A549 (cell line): ENCODE results near the gene PRXL2A. TPM values are rescaled to one million over a fixed set of nuclear protein-coding genes. Genes with fewer than 3 reads are reported as not detected.

Experiments
- ATAC-seq, 2 experiments: fragments of 200-7000 bp in 1 of 2; fragments of >200 bp in 1 of 2; cut with Nextera tagmentation in 1 of 2; cut with Tn5 transposase in 1 of 2; 3 replicates each; pipeline versions ENCODE4 v1.8.0 to v1.9.1; 2018 to 2020; ENCODE audit warnings: mild to moderate bottlenecking in 1 of 2, moderate library complexity in 1 of 2
- CTCF ChIA-PET: fragments of 300-600 bp; sonication (Branson Sonifier 250); formaldehyde crosslinking; extraction: SDS; loops from one replicate; lab custom pipeline; 2021; ENCODE audit warnings: antibody characterized with exemption, inconsistent platforms; lab: Yijun Ruan, JAX
- POLR2A ChIA-PET: fragments of 350-600 bp; formaldehyde crosslinking; extraction: SDS; loops from one replicate; lab custom pipeline; 2021; ENCODE audit warnings: antibody characterized with exemption, inconsistent platforms; lab: Yijun Ruan, JAX
- DNase-seq, 2 experiments: peaks; one replicate each; pipeline versions ENCODE4 v3.0.0 to v3.0.0-alpha.2; 2011 to 2016; ENCODE audit warnings: low read depth in 1 of 2, low spot score in 1 of 2
- FAIRE-seq: peaks from 2 replicates; lab custom pipeline; 2011; peaks lifted over from hg19 to GRCh38; lab: Jason Lieb, UNC
- H3K27ac ChIP-seq, 2 experiments: fragments of >200 bp; sonication (Bioruptor Twin); formaldehyde crosslinking; 3 replicates each; pipeline ENCODE4 v1.5.1; 2016 to 2017
- H3K4me1 ChIP-seq: fragments of >200 bp; sonication (Bioruptor Twin); formaldehyde crosslinking; 3 replicates; pipeline ENCODE4 v1.6.1; 2016
- H3K4me2 ChIP-seq: fragments of >200 bp; sonication (Bioruptor Twin); formaldehyde crosslinking; 3 replicates; pipeline ENCODE4 v1.6.1; 2016
- H3K4me3 ChIP-seq: fragments of >200 bp; sonication (Bioruptor Twin); formaldehyde crosslinking; 3 replicates; pipeline ENCODE4 v1.5.1; 2016
- H3K9me3 ChIP-seq: fragments of >200 bp; sonication (Bioruptor Twin); formaldehyde crosslinking; 3 replicates; pipeline ENCODE4 v1.6.1; 2016
- CBX2 ChIP-seq: fragments of 200-600 bp; sonication (generic); IDR thresholded peaks from 2 replicates; pipeline ENCODE4 v1.6.1; 2016; ENCODE audit warnings: low read depth, mild to moderate bottlenecking, borderline replicate concordance
- CHD4 ChIP-seq: fragments of 200-600 bp; sonication (generic); IDR thresholded peaks from 2 replicates; pipeline ENCODE4 v1.6.1; 2016; ENCODE audit warnings: antibody characterized with exemption, mild to moderate bottlenecking, borderline replicate concordance
- EHMT2 ChIP-seq: fragments of 200-600 bp; sonication (generic); IDR thresholded peaks from 2 replicates; pipeline ENCODE4 v1.6.1; 2016; ENCODE audit warnings: antibody characterized with exemption, low read depth, mild to moderate bottlenecking, moderate library complexity
- FOSL2 ChIP-seq, 2 experiments: fragments of 450-650 bp in 1 of 2; fragments of >200 bp in 1 of 2; sonication (Bioruptor Twin) in 1 of 2; formaldehyde crosslinking; IDR thresholded peaks; 2 replicates each; pipeline versions ENCODE4 v1.5.0 to v1.6.1; 2016 to 2020; ENCODE audit warnings: mild to moderate bottlenecking in 1 of 2, moderate library complexity in 1 of 2
- GATA3 ChIP-seq: IDR thresholded peaks from 2 replicates; pipeline ENCODE4 v1.6.1; 2012; ENCODE audit warnings: borderline replicate concordance
- HDAC2 ChIP-seq: fragments of 200-600 bp; sonication (generic); IDR thresholded peaks from 2 replicates; pipeline ENCODE4 v1.6.1; 2016
- MAX ChIP-seq: IDR thresholded peaks from 2 replicates; pipeline ENCODE4 v1.6.1; 2012
- MYC ChIP-seq: IDR thresholded peaks from 2 replicates; pipeline ENCODE4 v1.6.1; 2012; ENCODE audit warnings: mild to moderate bottlenecking, inconsistent platforms, low read length, improper control_type of control experiment, borderline replicate concordance
- NFE2L2 ChIP-seq: fragments of 150-350 bp; conservative IDR thresholded peaks from 2 replicates; pipeline ENCODE4 v1.6.1; 2014; ENCODE audit warnings: low read length
- NPAS2 ChIP-seq: fragments of 250-450 bp; sonication (Bioruptor Pico); IDR thresholded peaks from 2 replicates; pipeline ENCODE4 v1.8.0; 2022; ENCODE audit warnings: mild to moderate bottlenecking, moderate library complexity, borderline replicate concordance
- NR3C1 ChIP-seq: fragments of >200 bp; sonication (Bioruptor Twin); formaldehyde crosslinking; IDR thresholded peaks from 3 replicates; pipeline ENCODE4 v1.6.1; 2017
- RAD21 ChIP-seq, 2 experiments: fragments of >200 bp in 1 of 2; sonication (Bioruptor Twin) in 1 of 2; formaldehyde crosslinking in 1 of 2; IDR thresholded peaks in 1 of 2; conservative IDR thresholded peaks in 1 of 2; 2 replicates in 1 of 2; 3 replicates in 1 of 2; pipeline ENCODE4 v1.6.1; 2012 to 2018; ENCODE audit warnings: inconsistent platforms in 1 of 2
- RARB ChIP-seq: fragments of 250-450 bp; sonication (Bioruptor Pico); IDR thresholded peaks from 2 replicates; pipeline ENCODE4 v1.8.0; 2021; ENCODE audit warnings: mild to moderate bottlenecking, moderate library complexity
- RCOR1 ChIP-seq: fragments of 150-350 bp; IDR thresholded peaks from 2 replicates; pipeline ENCODE4 v1.6.1; 2014; ENCODE audit warnings: antibody characterized with exemption, low read length, low read depth
- REST ChIP-seq: fragments of 200-600 bp; sonication (generic); IDR thresholded peaks from 2 replicates; pipeline ENCODE4 v1.6.1; 2016; ENCODE audit warnings: antibody characterized with exemption, mild to moderate bottlenecking, moderate library complexity
- SMC3 ChIP-seq: fragments of >200 bp; sonication (Bioruptor Twin); formaldehyde crosslinking; IDR thresholded peaks from 3 replicates; pipeline ENCODE4 v1.6.1; 2018; ENCODE audit warnings: inconsistent platforms
- ZC3H11A ChIP-seq: fragments of 450-650 bp; IDR thresholded peaks from 2 replicates; pipeline ENCODE4 v1.6.1; 2014; ENCODE audit warnings: antibody characterized with exemption, mild to moderate bottlenecking
- ZFP36 ChIP-seq: fragments of 450-650 bp; IDR thresholded peaks from 2 replicates; pipeline ENCODE4 v1.6.1; 2014; ENCODE audit warnings: borderline replicate concordance; ENCODE audit not compliant: partially characterized antibody
- ZSCAN20 ChIP-seq: fragments of 250-450 bp; sonication (Bioruptor Pico); IDR thresholded peaks from 2 replicates; pipeline ENCODE4 v1.8.0; 2022; ENCODE audit warnings: mild to moderate bottlenecking, moderate library complexity
- WGBS: methylation state at CpG from one replicate; pipeline ENCODE4 v1.1.6; 2017; ENCODE audit errors: missing lambda C conversion rate; 5-methylcytosine and 5-hydroxymethylcytosine counted together
- polyA plus RNA-seq, 4 experiments: library from polyadenylated mRNA; depleted of rRNA in 3 of 4; stranded (reverse); fragments of >200 nt; fragmentation: RNase III in 1 of 4; extraction: RNeasy Plus Mini Kit Qiagen cat#74134 plus additional on column Dnase treatment in 1 of 4; gene quantifications; 2 replicates in 3 of 4; 3 replicates in 1 of 4; pipeline ENCODE4 v1.2.3, GENCODE V29; 2011 to 2017

Gene PRXL2A
- polyA plus RNA-seq, 2 of the 4 experiments (the other 2 are of a cell fraction) = 55.0 to 59.3 TPM

GRCh38 chr10:80412486-80412885 lies 4.1 kb downstream of the PRXL2A start:
- no peak for FAIRE-seq
- no peak overlapping the region for H3K27ac ChIP-seq
- no peak overlapping the region for H3K4me2 ChIP-seq
- no peaks in the 10 kb centered on the region for H3K9me3 ChIP-seq
- ATAC-seq = no peak
- ChIA-PET POLR2A (no interaction called here), CTCF (interaction anchor here (1.0 to 3.7 kb wide), 4 partner anchors 11 to 287 kb away, joined by 3 to 30 read pairs (median 4); no protein-coding TSS in a partner anchor)
- TF ChIP-seq ZSCAN20 (no peak), CHD4 (no peak), RCOR1 (no peak)
- DNase-seq = no peak
- WGBS = 87% methylated on average over 5 of the region's 5 CpGs
- H3K4me3 ChIP-seq = no peak overlapping the region
- H3K4me1 ChIP-seq = peaks cover 24% of the 10 kb centered on the region

DNA sequence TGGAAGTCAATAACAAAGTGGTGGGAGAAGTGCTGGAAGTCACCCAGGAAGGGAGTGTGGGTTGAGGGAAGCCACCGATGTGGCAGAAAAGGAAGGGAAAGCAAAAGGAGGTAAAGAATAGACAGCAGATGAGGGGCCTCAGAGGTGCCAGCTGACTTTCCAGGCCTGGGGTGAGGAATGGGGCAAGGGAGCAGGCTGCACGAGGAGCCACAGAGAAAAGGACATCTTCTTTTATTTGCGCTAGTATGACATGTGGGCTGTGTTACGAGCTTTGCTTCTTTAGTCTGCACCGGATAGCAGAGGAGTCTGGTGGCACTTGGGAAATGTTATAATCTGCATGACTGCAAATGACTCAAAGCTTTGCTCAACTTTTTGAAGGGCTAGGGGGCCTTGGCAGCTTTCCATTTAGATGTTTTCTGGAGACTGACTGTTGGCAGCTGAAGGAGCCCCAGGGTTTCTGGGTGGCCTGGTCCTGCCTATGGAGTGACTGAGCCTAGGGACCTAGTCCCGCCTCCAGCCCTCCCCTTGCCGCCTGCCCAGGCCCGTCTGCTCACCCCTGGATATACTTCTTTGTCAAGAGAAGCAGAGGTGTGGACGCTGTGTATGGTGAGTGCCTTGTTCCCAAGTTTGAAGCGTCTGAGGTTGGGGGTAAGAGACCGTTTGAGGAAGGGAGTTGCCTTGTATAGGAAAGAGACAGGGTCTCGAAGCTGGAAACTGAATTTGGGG lies 5.1 kb downstream of the PRXL2A start:
- FAIRE-seq = no peak

GRCh38 chr10:80414142-80414895 lies 6.0 kb downstream of the PRXL2A start:
- H3K27ac ChIP-seq = no peak overlapping the region
- CTCF ChIA-PET = interaction anchor here (1.1 to 1.8 kb wide), 4 partner anchors 30 to 285 kb away, joined by 3 to 5 read pairs (median 4); no protein-coding TSS in a partner anchor

More for the DNA sequence above, 5.1 kb downstream of the PRXL2A start:
- WGBS = 91% methylated on average over 12 of the region's 12 CpGs
- H3K27ac ChIP-seq = 0 out of 6 replicates have a peak overlapping the region, but pooled peaks of 1 of the 2 experiments have one; percentile 7
- ATAC-seq = no peak
- no peak for DNase-seq
- POLR2A ChIA-PET = interaction anchor here (0.5 kb wide), 1 partner anchor 22 kb away, joined by 3 read pairs; no protein-coding TSS in a partner anchor
- H3K9me3 ChIP-seq = no peaks in the 10 kb centered on the region
- H3K4me2 ChIP-seq = no peak overlapping the region
- TF ChIP-seq ZC3H11A = no peak
- no peak for TF ChIP-seq FOSL2 (IDR thresholded peaks at IDR 0.05)
- no peak for TF ChIP-seq FOSL2 (CRISPR knock-in tag; IDR thresholded peaks at IDR 0.05)
- no peak for TF ChIP-seq HDAC2
- TF ChIP-seq GATA3 = no peak
- no peak for TF ChIP-seq NPAS2 (CRISPR knock-in tag)
- TF ChIP-seq ZFP36 = no peak
- no peak for TF ChIP-seq RARB (CRISPR knock-in tag)
- TF ChIP-seq RAD21 (conservative IDR thresholded peaks at IDR 0.05 in 1 of 2, IDR thresholded peaks at IDR 0.05 in 1 of 2) = no peak
- TF ChIP-seq MYC = no peak
- peaks cover 24% of the 10 kb centered on the region for H3K4me1 ChIP-seq
- H3K4me3 ChIP-seq = no peak overlapping the region
- CTCF ChIA-PET = interaction anchor here (0.7 to 1.8 kb wide), 6 partner anchors 12 to 286 kb away, joined by 3 to 5 read pairs (median 4); no protein-coding TSS in a partner anchor

More at GRCh38 chr10:80414142-80414895, 6.0 kb downstream of the PRXL2A start:
- Histone ChIP-seq H3K4me2 (no peak overlapping the region), H3K9me3 (no peaks in the 10 kb centered on the region), H3K4me1 (peaks cover 20% of the 10 kb centered on the region), H3K4me3 (no peak overlapping the region)
- POLR2A ChIA-PET = no interaction called here
- DNase-seq = no peak
- no peak for ATAC-seq
- TF ChIP-seq EHMT2 (no peak), MAX (no peak), SMC3 (no peak), CBX2 (no peak), NR3C1 (no peak), REST (no peak), NFE2L2 (no peak)
- WGBS = 85% methylated on average over 7 of the region's 7 CpGs
- no peak for FAIRE-seq
